Gastrocnemius medialis (tissue), 4 donors: ENCODE results near the gene ZNF92.

Experiments
- CTCF ChIP-seq, 5 experiments: fragments of 450-650 bp in 3 of 5; fragments of 200-600 bp in 2 of 5; sonication (generic) in 2 of 5; IDR thresholded peaks in 4 of 5; conservative IDR thresholded peaks in 1 of 5; 1 replicate in 4 of 5; 2 replicates in 1 of 5; pipeline ENCODE4 v1.5.1; 2016 to 2019; ENCODE audit warnings: antibody characterized with exemption in 5 of 5, mild to moderate bottlenecking in 3 of 5, moderate library complexity in 3 of 5
- POLR2A ChIP-seq, 2 donors: fragments of 450-650 bp; IDR thresholded peaks; one replicate each; pipeline ENCODE4 v1.6.1; 2017; ENCODE audit warnings: antibody characterized with exemption in 2 of 2, mild to moderate bottlenecking in 2 of 2, moderate library complexity in 2 of 2

- TF ChIP-seq CTCF (IDR thresholded peaks at IDR 0.05 in 4 of 5, conservative IDR thresholded peaks at IDR 0.05 in 1 of 5) (no peak), POLR2A (IDR thresholded peaks at IDR 0.05) (no peak)
Observed at GRCh38 chr7:65409363-65409762, 35.7 kb downstream of the ZNF92 start.
